Activated CD8-positive, alpha-beta memory T cell treated with anti-CD3 and anti-CD28 coated beads, Interleukin-2, amount 10 ng/mL, durations not matched to agents 7 days and 5 days (primary cell): ENCODE measurements around the gene ULK4. TPM values are rescaled to one million over a fixed set of nuclear protein-coding genes. Genes with fewer than 3 reads are reported as not detected.
"Not testable (repeated sequence)": the region's sequence is repeated elsewhere in the genome, so short reads cannot be mapped to it uniquely, and the experiment has no call there.

ENCODE experiments used
- ATAC-seq: fragments of 150-1000 bp; cut with Tn5 transposase; one replicate; pipeline ENCODE4 v1.10.0; 2021; ENCODE audit warnings: moderate library complexity
- CTCF ChIA-PET: fragments of 350-600 bp; sonication (Branson Sonifier 250); formaldehyde crosslinking; loops from one replicate; lab custom pipeline; 2021; ENCODE audit warnings: antibody characterized with exemption; lab: Charles Lee
- DNase-seq: peaks from one replicate; pipeline ENCODE4 v3.0.0-alpha.2; 2020
- H3K27ac Mint-ChIP-seq: one replicate; pipeline ENCODE4 v1.8.0; 2021; ENCODE audit warnings: mild to moderate bottlenecking, mixed read lengths
- H3K27me3 Mint-ChIP-seq: one replicate; pipeline ENCODE4 v1.8.0; 2021; ENCODE audit warnings: mixed read lengths
- H3K36me3 Mint-ChIP-seq: one replicate; pipeline ENCODE4 v1.8.0; 2021; ENCODE audit warnings: mild to moderate bottlenecking, mixed read lengths
- H3K4me1 Mint-ChIP-seq: one replicate; pipeline ENCODE4 v1.8.0; 2021; ENCODE audit warnings: mixed read lengths
- H3K4me3 Mint-ChIP-seq: one replicate; pipeline ENCODE4 v1.8.0; 2021; ENCODE audit warnings: mild to moderate bottlenecking, moderate library complexity, mixed read lengths
- H3K9me3 Mint-ChIP-seq: one replicate; pipeline ENCODE4 v1.8.0; 2022; ENCODE audit warnings: low read depth, mixed read lengths
- total RNA-seq, 2 experiments: library from RNA; stranded (reverse); gene quantifications; one replicate each; pipeline ENCODE4 v1.2.3, GENCODE V29; 2021

ULK4 gene
- total RNA-seq, 2 experiments from 2014 or later: 9.5 to 13.3 TPM

DNA sequence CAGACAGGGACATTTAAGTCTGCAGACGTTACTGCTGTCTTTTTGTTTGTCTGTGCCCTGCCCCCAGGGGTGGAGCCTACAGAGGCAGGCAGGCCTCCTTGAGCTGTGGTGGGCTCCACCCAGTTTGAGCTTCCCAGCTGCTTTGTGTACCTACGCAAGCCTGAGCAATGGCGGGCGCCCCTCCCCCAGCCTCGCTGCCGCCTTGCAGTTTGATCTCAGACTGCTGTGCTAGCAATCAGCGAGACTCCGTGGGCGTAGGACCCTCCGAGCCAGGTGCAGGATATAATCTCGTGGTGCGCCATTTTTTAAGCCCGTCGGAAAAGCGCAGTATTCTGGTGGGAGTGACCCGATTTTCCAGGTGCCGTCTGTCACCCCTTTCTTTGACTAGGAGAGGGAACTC, 314.2 kb downstream of the ULK4 start:
- ATAC-seq, CTCF ChIA-PET, DNase-seq, H3K27me3 Mint-ChIP-seq, H3K4me3 Mint-ChIP-seq, H3K27ac Mint-ChIP-seq, H3K36me3 Mint-ChIP-seq, H3K9me3 Mint-ChIP-seq, H3K4me1 Mint-ChIP-seq: not testable (repeated sequence)

DNA sequence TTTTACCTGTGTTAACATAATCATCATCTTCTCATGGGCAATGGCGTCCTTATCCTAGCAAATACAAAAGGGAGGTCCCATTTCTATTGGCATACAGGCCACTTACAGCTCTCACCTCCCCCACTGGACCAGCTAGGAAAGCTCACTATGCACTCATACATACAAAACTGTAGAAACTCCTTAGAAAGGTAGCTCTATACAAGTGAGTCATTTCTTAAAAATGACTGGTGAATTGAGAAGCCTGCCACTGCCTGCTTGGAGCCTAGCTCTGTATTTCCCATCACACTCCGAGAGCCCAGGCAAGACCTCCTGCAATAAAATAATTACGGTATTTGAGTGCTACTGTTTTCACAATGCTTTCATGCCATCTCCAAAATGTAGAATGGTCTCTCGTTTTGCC, 321.8 kb downstream of the ULK4 start:
- Mint-ChIP-seq H3K27ac (no peak overlapping the region), H3K4me3 (no peak overlapping the region), H3K36me3 (no peaks in the 10 kb centered on the region), H3K9me3 (no peaks in the 10 kb centered on the region), H3K27me3 (no peaks in the 10 kb centered on the region), H3K4me1 (no peaks in the 10 kb centered on the region)
- DNase-seq (no peak), ATAC-seq (no peak)
- CTCF ChIA-PET: no interaction called here

DNA sequence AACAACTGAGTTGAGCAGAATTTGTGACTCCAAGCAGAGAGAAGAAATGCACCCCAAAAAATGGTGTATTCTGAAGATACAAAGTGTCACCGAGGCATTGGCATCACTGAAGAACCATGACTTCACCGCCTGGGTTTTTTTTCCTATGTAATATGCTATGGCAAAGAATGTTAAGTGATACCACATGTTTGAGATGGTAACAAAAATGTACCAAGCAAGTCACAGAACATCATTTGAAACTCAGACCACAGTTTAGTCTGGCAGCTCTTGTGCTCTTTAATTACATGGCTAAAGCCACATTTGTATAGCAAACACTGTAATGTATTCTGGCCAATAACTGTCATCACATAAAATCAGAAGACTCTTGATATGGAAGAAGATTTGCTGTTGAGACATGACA, 323.5 kb downstream of the ULK4 start:
- H3K9me3 Mint-ChIP-seq: no peaks in the 10 kb centered on the region
- no peaks in the 10 kb centered on the region for H3K4me1 Mint-ChIP-seq
- H3K27me3 Mint-ChIP-seq: no peaks in the 10 kb centered on the region
- DNase-seq (no peak), ATAC-seq (no peak)
- H3K4me3 Mint-ChIP-seq: no peak overlapping the region
- no peak overlapping the region for H3K27ac Mint-ChIP-seq
- CTCF ChIA-PET: no interaction called here
- H3K36me3 Mint-ChIP-seq: no peaks in the 10 kb centered on the region

DNA sequence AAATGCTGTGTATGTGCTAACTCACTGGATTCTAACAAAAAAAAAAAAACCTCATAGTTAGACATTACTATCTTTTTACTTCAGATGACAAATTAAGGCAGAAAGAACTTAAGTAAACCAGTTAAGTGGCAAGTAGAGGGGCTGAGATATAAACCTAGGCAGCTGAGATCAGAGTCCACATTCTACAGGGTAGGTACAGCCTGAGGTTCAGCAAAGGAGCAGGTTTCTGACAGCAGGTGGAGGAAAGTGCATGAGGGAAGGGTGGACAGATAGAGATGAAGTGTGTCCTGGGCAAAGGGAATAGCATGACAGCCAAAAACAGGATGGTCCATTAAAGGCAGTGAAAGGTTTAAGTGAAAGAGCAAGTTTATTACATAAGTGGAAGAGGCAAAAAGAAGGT, 329.2 kb downstream of the ULK4 start:
- Mint-ChIP-seq H3K36me3 (no peaks in the 10 kb centered on the region), H3K9me3 (no peaks in the 10 kb centered on the region), H3K27me3 (no peaks in the 10 kb centered on the region), H3K27ac (no peak overlapping the region), H3K4me3 (no peak overlapping the region), H3K4me1 (no peaks in the 10 kb centered on the region)
- no peak for ATAC-seq
- DNase-seq: no peak
- CTCF ChIA-PET: no interaction called here

DNA sequence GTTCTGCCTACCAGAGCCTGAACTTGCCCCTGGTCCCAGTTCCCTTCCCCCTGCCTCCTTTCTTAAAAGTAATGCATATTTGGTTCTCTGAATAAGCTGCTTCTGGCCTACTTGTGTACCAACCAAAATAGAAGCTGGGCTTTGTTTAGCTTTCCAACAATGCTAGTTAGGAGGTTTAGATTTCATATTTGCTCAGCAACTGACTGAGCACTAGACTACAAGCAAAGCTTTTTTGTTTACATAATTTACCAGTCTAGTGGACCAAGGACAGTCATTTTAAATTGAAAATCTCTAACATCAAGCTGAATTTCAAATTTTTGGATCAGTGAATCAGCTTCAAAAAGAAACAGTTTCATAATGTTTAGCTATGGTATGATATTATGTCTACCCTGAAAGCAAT, 331.2 kb downstream of the ULK4 start:
- no peak for ATAC-seq

DNA sequence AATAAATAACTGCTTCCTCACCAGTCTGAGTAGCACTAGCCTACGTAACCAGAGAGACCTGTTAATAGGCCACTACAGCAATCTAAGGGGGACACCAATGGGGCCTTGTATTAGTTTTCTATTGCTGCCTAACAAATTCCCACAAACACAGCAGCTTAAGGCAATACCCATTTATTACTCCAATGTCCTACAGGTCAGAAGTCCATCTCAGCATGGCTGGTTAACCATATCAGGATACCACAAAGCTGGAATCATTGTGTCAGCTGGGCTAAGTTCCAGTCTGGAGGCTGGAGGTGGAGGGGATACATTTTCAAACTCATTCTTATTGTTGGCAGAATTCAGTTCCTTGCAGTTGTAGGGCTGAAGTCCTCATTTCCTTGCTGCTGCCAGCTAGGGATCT, 331.9 kb downstream of the ULK4 start:
- Mint-ChIP-seq H3K27ac (no peak overlapping the region), H3K4me1 (no peaks in the 10 kb centered on the region), H3K27me3 (no peaks in the 10 kb centered on the region), H3K9me3 (no peaks in the 10 kb centered on the region), H3K4me3 (no peak overlapping the region), H3K36me3 (no peaks in the 10 kb centered on the region)
- CTCF ChIA-PET: no interaction called here
- ATAC-seq (no peak), DNase-seq (no peak)

More for the DNA sequence above, 331.2 kb downstream of the ULK4 start:
- Mint-ChIP-seq H3K4me1 (no peaks in the 10 kb centered on the region), H3K27me3 (no peaks in the 10 kb centered on the region), H3K4me3 (no peak overlapping the region), H3K9me3 (no peaks in the 10 kb centered on the region), H3K27ac (no peak overlapping the region), H3K36me3 (no peaks in the 10 kb centered on the region)
- DNase-seq: no peak
- CTCF ChIA-PET: no interaction called here

DNA sequence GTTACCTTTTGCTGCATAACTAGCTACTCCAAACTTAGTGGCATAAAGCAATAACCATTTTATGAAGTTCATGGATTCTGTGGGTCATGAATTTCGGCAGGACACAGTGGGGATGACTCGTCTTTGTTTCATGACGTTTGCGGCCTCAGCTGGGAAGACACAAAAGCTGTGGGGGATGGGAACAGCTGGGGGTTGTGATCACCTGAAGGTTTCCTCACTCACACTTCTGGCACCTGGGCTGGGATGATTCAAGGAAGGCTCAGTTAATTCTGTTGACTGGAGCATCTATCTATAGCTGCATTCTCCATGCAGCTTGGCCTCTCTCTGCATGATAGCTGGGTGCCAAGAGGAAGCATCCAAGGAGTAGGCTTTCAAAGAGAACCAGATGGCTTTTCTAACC, 332.8 kb downstream of the ULK4 start:
- H3K36me3 Mint-ChIP-seq: no peaks in the 10 kb centered on the region
- no peaks in the 10 kb centered on the region for H3K4me1 Mint-ChIP-seq
- no peaks in the 10 kb centered on the region for H3K9me3 Mint-ChIP-seq
- H3K27me3 Mint-ChIP-seq: no peaks in the 10 kb centered on the region
- H3K4me3 Mint-ChIP-seq: no peak overlapping the region
- no peak overlapping the region for H3K27ac Mint-ChIP-seq
- ATAC-seq (no peak), DNase-seq (no peak)
- CTCF ChIA-PET: no interaction called here

DNA sequence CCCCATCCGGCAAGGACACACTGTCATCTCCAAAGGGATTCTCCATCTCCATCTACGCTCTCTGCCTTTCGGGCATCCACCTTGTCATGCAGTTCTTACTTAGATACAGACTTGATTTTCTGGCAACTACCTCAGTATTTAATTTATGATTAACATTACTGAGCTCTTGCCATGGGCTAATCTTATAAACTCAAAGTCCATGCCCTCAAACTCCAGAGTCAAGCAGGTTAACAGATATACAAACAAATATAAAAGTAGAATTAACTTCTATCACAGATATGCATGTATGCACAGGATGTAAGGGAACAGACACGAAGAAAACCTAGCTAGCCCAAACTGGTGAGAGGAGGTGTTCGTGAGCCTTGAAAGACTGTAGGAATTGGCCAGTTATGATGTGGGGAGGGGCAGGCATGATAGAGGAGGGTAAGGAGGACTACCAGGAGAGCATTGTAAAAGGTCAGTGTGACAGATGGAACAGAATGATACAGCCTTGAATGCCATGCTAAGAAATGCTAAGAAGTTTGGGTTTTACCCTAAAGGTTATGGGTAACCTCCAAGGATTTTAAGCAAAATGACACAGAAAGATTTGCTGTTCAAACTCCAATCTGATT, 334.3 kb downstream of the ULK4 start:
- H3K27ac Mint-ChIP-seq: no peak overlapping the region
- no peaks in the 10 kb centered on the region for H3K27me3 Mint-ChIP-seq
- ATAC-seq: no peak
- H3K4me1 Mint-ChIP-seq: no peaks in the 10 kb centered on the region
- H3K36me3 Mint-ChIP-seq: no peaks in the 10 kb centered on the region
- H3K9me3 Mint-ChIP-seq: no peaks in the 10 kb centered on the region
- no peak for DNase-seq
- H3K4me3 Mint-ChIP-seq: no peak overlapping the region
- CTCF ChIA-PET: no interaction called here

DNA sequence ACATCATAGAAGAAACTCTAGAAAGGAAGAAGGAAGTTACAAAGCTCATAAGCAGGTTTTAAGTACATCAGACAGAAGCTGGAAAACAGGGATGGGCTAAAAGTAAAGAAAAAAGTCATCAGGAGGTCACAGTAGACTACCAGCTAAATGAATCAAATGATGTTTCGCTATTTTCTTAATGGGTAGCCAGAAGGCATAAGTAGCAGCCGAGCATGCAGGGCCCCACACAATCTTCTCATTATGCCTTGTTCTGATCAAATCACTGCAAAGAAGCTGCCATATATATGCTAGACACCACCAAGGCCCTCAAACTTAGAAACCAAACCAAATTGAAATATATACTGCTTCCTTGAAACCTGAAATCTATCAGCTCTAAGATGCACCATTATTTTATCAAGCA, 349.1 kb downstream of the ULK4 start:
- H3K4me1 Mint-ChIP-seq: peaks cover 10% of the 10 kb centered on the region
- no peak overlapping the region for H3K4me3 Mint-ChIP-seq
- DNase-seq (no peak), ATAC-seq (no peak)
- CTCF ChIA-PET: interaction anchor here (0.7 kb wide), 1 partner anchor 691 kb away, joined by 3 read pairs; no protein-coding TSS in a partner anchor
- peaks cover 6% of the 10 kb centered on the region for H3K27me3 Mint-ChIP-seq
- H3K27ac Mint-ChIP-seq: no peak overlapping the region
- H3K9me3 Mint-ChIP-seq: no peaks in the 10 kb centered on the region
- H3K36me3 Mint-ChIP-seq: no peaks in the 10 kb centered on the region

DNA sequence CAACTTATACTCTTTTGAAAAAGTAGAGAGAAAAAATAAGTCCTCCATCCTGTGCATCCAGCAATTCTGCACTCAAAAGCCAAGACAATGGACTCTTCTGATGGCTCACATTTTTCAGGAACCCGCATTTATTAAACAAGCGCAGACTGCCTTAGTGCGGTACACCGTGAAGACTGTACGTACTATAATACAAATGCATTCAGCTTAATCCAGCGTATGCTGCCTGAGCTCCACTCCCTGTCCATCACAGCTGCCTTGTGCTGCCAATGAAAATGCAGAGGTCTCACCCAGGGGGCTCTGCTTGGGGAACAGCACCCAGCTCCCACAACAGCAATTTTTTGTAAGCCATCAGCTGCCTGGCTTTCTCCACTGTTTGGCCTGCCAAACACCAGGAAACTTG, 350.9 kb downstream of the ULK4 start:
- Mint-ChIP-seq H3K36me3 (no peaks in the 10 kb centered on the region), H3K4me1 (peaks cover 10% of the 10 kb centered on the region), H3K27me3 (peaks cover 13% of the 10 kb centered on the region), H3K27ac (no peak overlapping the region), H3K4me3 (no peak overlapping the region), H3K9me3 (no peaks in the 10 kb centered on the region)
- CTCF ChIA-PET: no interaction called here
- ATAC-seq: no peak
- no peak for DNase-seq

DNA sequence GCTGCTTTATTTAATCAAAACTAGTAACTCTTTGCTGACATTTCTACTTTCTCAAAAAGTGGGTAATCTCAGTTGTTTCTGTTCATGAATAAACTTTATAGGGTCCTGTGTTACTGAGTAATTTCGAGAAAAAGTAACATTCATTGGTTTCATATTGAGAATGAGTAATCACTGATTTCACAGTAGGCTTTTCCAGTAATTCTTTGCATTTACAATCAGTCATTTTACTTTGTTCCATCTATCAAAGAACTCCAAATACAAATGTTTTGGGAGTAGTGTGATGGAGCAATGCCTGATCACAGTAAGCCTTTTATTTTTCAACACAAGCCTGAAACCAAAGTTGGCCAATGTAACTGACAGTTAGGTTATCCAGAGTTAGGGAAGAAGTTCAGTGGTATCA, 353.6 kb downstream of the ULK4 start:
- no peaks in the 10 kb centered on the region for H3K9me3 Mint-ChIP-seq
- H3K27me3 Mint-ChIP-seq: peaks cover 18% of the 10 kb centered on the region
- DNase-seq (no peak), ATAC-seq (no peak)
- no peaks in the 10 kb centered on the region for H3K36me3 Mint-ChIP-seq
- H3K4me1 Mint-ChIP-seq: peaks cover 10% of the 10 kb centered on the region
- no peak overlapping the region for H3K27ac Mint-ChIP-seq
- CTCF ChIA-PET: no interaction called here
- H3K4me3 Mint-ChIP-seq: no peak overlapping the region

DNA sequence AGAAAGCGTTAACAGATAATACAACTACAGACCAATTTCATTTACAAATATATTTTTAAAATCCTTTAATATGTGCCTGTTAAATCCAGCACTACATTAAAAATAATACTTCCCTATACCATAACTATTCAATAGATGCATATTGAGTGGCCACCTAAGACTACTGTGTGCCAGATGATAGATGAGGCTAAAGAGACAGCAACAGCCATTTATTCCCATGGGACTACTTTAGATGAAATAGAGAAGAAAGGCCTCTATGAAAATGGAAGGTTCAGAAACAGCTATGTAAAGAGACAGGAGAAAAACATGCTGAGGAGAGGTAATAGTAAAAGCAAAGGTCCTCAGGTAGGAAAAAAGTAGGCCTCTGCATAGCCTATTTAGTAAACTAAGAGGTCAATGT, 358.1 kb downstream of the ULK4 start:
- peaks cover 18% of the 10 kb centered on the region for H3K27me3 Mint-ChIP-seq
- peaks cover 10% of the 10 kb centered on the region for H3K4me1 Mint-ChIP-seq
- H3K4me3 Mint-ChIP-seq: no peak overlapping the region
- H3K27ac Mint-ChIP-seq: no peak overlapping the region
- no peak for ATAC-seq
- CTCF ChIA-PET: no interaction called here
- no peaks in the 10 kb centered on the region for H3K9me3 Mint-ChIP-seq
- DNase-seq: no peak
- no peaks in the 10 kb centered on the region for H3K36me3 Mint-ChIP-seq

DNA sequence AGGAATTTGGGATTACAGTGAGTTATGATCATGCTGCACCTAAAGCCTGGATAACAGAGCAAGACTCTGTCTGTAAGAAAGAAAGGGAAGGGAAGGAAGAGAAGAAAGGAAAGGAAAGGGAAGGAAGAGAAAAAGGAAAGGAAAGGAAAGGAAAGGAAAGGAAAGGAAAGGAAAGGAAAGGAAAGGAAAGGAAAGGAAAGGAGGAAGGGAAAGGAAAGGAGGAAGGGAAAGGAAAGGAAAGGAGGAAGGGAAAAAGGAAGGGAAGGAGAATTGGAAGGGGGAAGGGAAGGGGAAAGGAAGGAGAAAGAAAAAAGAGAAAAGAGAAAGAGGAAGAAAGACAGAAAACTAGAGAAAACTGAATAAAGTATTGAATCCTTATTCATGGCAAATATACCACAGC, 359.8 kb downstream of the ULK4 start:
- Mint-ChIP-seq H3K36me3 (no peaks in the 10 kb centered on the region), H3K4me3 (no peak overlapping the region), H3K9me3 (no peaks in the 10 kb centered on the region), H3K27ac (no peak overlapping the region), H3K4me1 (no peaks in the 10 kb centered on the region), H3K27me3 (peaks cover 12% of the 10 kb centered on the region)
- DNase-seq (no peak), ATAC-seq (no peak)
- CTCF ChIA-PET: no interaction called here

DNA sequence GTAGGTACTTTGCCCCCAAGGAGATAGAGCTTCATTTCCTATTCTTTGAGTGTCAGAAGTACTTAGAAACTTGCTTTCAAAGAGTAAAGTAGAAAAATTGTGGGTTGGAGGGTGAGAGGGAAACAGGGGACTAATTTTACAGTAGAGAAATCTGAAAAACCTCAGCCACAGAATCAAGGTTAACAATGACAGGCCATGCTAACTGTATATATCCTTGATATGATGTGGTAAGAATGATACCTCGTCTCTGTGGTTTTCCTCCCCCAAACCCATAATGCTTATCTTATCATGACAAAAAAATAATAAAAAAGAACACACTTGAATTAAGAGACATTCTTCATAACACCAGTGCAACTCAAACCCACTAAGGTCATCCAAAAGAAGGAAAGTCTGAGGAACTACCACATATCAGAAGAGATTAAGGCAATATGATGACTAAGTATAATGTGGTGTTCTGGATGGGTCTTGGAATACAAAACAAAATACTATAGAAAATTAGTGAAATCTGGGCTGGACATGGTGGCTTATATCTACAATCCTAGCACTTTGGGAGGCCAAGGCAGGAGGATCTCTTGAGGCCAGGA, 360.4 kb downstream of the ULK4 start:
- H3K27ac Mint-ChIP-seq: no peak overlapping the region
- no peaks in the 10 kb centered on the region for H3K36me3 Mint-ChIP-seq
- peaks cover 7% of the 10 kb centered on the region for H3K27me3 Mint-ChIP-seq
- ATAC-seq: no peak
- no peaks in the 10 kb centered on the region for H3K9me3 Mint-ChIP-seq
- CTCF ChIA-PET: no interaction called here
- no peak for DNase-seq
- no peaks in the 10 kb centered on the region for H3K4me1 Mint-ChIP-seq
- H3K4me3 Mint-ChIP-seq: no peak overlapping the region
